Psoas muscle (tissue), 8 donors: ENCODE data around the gene HELT. TPM values are rescaled to one million over a fixed set of nuclear protein-coding genes. Genes with fewer than 3 reads are reported as not detected.
"Not testable (repeated sequence)": the region's sequence is repeated elsewhere in the genome, so short reads cannot be mapped to it uniquely, and the experiment has no call there.

ENCODE experiments used
- ATAC-seq, 4 donors: fragments of 200-7000 bp; cut with Tn5 transposase; one replicate each; pipeline ENCODE4 v1.9.1; 2020; ENCODE audit warnings: moderate library complexity in 3 of 4, mild to moderate bottlenecking in 2 of 4
- DNase-seq, 2 donors: peaks; one replicate each; pipeline ENCODE4 v3.0.0-alpha.2; 2020
- H3K27ac ChIP-seq: fragments of 200-600 bp; one replicate; pipeline ENCODE4 v1.8.0; 2022
- H3K27me3 ChIP-seq, 3 donors: fragments of 200-600 bp in 1 of 3; one replicate each; pipeline versions ENCODE4 v1.6.1 to v1.8.0; 2013 to 2022; ENCODE audit warnings: low read length in 2 of 3, mild to moderate bottlenecking in 2 of 3, moderate library complexity in 1 of 3; ENCODE audit not compliant: insufficient read depth in 3 of 3
- H3K36me3 ChIP-seq, 2 donors: fragments of 200-600 bp in 1 of 2; one replicate each; pipeline versions ENCODE4 v1.6.1 to v1.8.0; 2013 to 2022; ENCODE audit warnings: low read depth in 1 of 2, mild to moderate bottlenecking in 1 of 2, moderate library complexity in 1 of 2; ENCODE audit not compliant: insufficient read depth in 1 of 2
- H3K4me1 ChIP-seq: fragments of 200-600 bp; one replicate; pipeline ENCODE4 v1.8.0; 2022
- H3K4me3 ChIP-seq: fragments of 200-600 bp; one replicate; pipeline ENCODE4 v1.8.0; 2022; ENCODE audit warnings: mild to moderate bottlenecking
- H3K9me3 ChIP-seq: fragments of 200-600 bp; one replicate; pipeline ENCODE4 v1.8.0; 2022
- CTCF ChIP-seq: fragments of 200-600 bp; IDR thresholded peaks from one replicate; pipeline ENCODE4 v1.8.0; 2022; ENCODE audit warnings: antibody characterized with exemption
- WGBS, 3 donors: extraction: QIAGEN DNeasy Blood & Tissue Kit; methylation state at CpG; one replicate each; pipeline versions ENCODE4 v1.1.6 to v1.1.7; 2013; 5-methylcytosine and 5-hydroxymethylcytosine counted together
- intact Hi-C, 2 donors: fragments of 100-400 bp; cut with DNase I; formaldehyde crosslinking; loops; one replicate each; pipeline versions ENCODE4 v1.11.0 to v1.14.2; 2022
- long read RNA-seq, 2 donors: library from polyadenylated mRNA; unstranded; transcript quantifications; one replicate each; pipeline ENCODE4 v2.0.0, GENCODE V29; 2021
- polyA plus RNA-seq, 3 donors: library from polyadenylated mRNA; stranded (reverse); fragments of 200-250 nt; gene quantifications; one replicate each; pipeline ENCODE4 v1.2.3, GENCODE V29; 2013
- total RNA-seq, 4 donors: library from RNA; stranded (reverse); fragmentation: NEBNext Ultra II Directional in 2 of 4; extraction: Animal tissue kit (Norgen Biotek cat#: 25700) in 2 of 4; gene quantifications; one replicate each; pipeline versions ENCODE4 v1.2.1 to v1.2.4, GENCODE V29; 2021 to 2023
- donor health status: healthy with polysubstance abuse.
- donor health status: DM: no; HTN: no; CAD: no; lungs with moderate emphysema.
- donor health status: Bipolar disorder and iron deficiency.
- donor health status: healthy.
- donor health status: DM: yes; HTN: yes; CAD: no.
- donor health status: DM: no; HTN: no; CAD: no.
- donor health status: DM: no; HTN: no; CAD: no.
- donor health status: DM: yes; HTN: yes; CAD: no.

The HELT gene
- total RNA-seq, result under 1 TPM in 1 of 4 donors, not detected in 3; 0.36 TPM
- polyA plus RNA-seq, result not detected
- long read RNA-seq, donor 1, result 0 reads
- long read RNA-seq, donor 2, result 0 reads

- Histone ChIP-seq H3K36me3 (no peaks in the 10 kb centered on the region), H3K4me3 (peak within 1 kb of the TSS; percentile 51), H3K4me1 (peaks cover 36% of the 10 kb centered on the region), H3K27me3 (peaks cover 5 to 96% (median 51%) of the 10 kb centered on the region in 3 donors), H3K27ac (no peak within 1 kb of the TSS), H3K9me3 (no peaks in the 10 kb centered on the region)
- no peak for TF ChIP-seq CTCF
- DNase-seq (no peak), ATAC-seq (no peak)
- intact Hi-C loops, result no loop called here
- 1% methylated on average over 53 to 58 of the region's 58 CpGs for WGBS, 3 donors
Measured at GRCh38 chr4:185017964-185018772, at the start of gene HELT. Gene HELT, plus strand, starts transcription at chr4:185018490. Its CDS starts 439 bp downstream, at chr4:185018929.

- H3K27me3 ChIP-seq, result no peaks in the 10 kb centered on the region
- no peaks in the 10 kb centered on the region for H3K9me3 ChIP-seq
- H3K27ac ChIP-seq, result no peak overlapping the region
- TF ChIP-seq CTCF, result no peak
- no peak overlapping the region for H3K4me3 ChIP-seq
- peak; percentile 37 to 86 for DNase-seq
- peak; percentile 79 to 100 (median 99) for ATAC-seq
- WGBS, 3 donors, result 40 to 66% (median 56%) methylated on average over 5 of the region's 5 CpGs
- H3K36me3 ChIP-seq, result no peaks in the 10 kb centered on the region
- intact Hi-C loops, result no loop called here
- no peaks in the 10 kb centered on the region for H3K4me1 ChIP-seq
Measured at GRCh38 chr4:184968784-184969201, 49.5 kb upstream of the HELT start.

GRCh38 chr4:184969610-184970009, 48.7 kb upstream of the HELT start:
- intact Hi-C loops, result no loop called here
- no peak for TF ChIP-seq CTCF
- Histone ChIP-seq H3K36me3 (no peaks in the 10 kb centered on the region), H3K9me3 (no peaks in the 10 kb centered on the region), H3K4me3 (no peak overlapping the region), H3K27me3 (no peaks in the 10 kb centered on the region), H3K27ac (no peak overlapping the region), H3K4me1 (no peaks in the 10 kb centered on the region)
- 68 to 83% (median 82%) methylated on average over 5 of the region's 5 CpGs for WGBS, 3 donors
- ATAC-seq (peak in 1 of 4 donors; percentile 19), DNase-seq (no peak)

- no peaks in the 10 kb centered on the region for H3K27me3 ChIP-seq
- no peaks in the 10 kb centered on the region for H3K36me3 ChIP-seq
- no peak for ATAC-seq
- TF ChIP-seq CTCF, result no peak
- DNase-seq, result no peak
- 90 to 94% (median 91%) methylated on average over 7 of the region's 7 CpGs for WGBS, 3 donors
- H3K4me1 ChIP-seq, result peaks cover 1% of the 10 kb centered on the region
- intact Hi-C loops, result no loop called here
- H3K27ac ChIP-seq, result no peak overlapping the region
- H3K4me3 ChIP-seq, result no peak overlapping the region
- no peaks in the 10 kb centered on the region for H3K9me3 ChIP-seq
Measured at GRCh38 chr4:184972991-184973390, 45.3 kb upstream of the HELT start.

- intact Hi-C loops, H3K9me3 ChIP-seq, H3K4me3 ChIP-seq, H3K4me1 ChIP-seq, H3K27ac ChIP-seq, ATAC-seq, DNase-seq, H3K27me3 ChIP-seq, H3K36me3 ChIP-seq: not testable (repeated sequence)
- 88 to 97% (median 92%) methylated on average over 2 of the region's 2 CpGs for WGBS, 3 donors
Measured at GRCh38 chr4:184976348-184976747, 41.9 kb upstream of the HELT start.
